NAMALWA (cell line): ENCODE measurements around the gene COX10.
"Not testable (repeated sequence)": the region's sequence is repeated elsewhere in the genome, so short reads cannot be mapped to it uniquely, and the experiment has no call there.

ENCODE experiments used
- DNase-seq: peaks from one replicate; pipeline ENCODE4 v3.0.0-alpha.2; 2015; ENCODE audit warnings: low spot score

COX10 gene

GRCh38 chr17:14179951-14180350 lies 110.6 kb downstream of the COX10 start:
- DNase-seq: not testable (repeated sequence)

GRCh38 chr17:14182084-14182483 lies 112.8 kb downstream of the COX10 start:
- DNase-seq: not testable (repeated sequence)

- not testable (repeated sequence) for DNase-seq
Measured at GRCh38 chr17:14184536-14184935, 115.2 kb downstream of the COX10 start.

- not testable (repeated sequence) for DNase-seq
Measured at GRCh38 chr17:14186443-14186842, 117.1 kb downstream of the COX10 start.

GRCh38 chr17:14190774-14191173 lies 121.5 kb downstream of the COX10 start:
- DNase-seq: peak; percentile 14

GRCh38 chr17:14191469-14191868 lies 122.2 kb downstream of the COX10 start:
- DNase-seq: not testable (repeated sequence)

GRCh38 chr17:14192039-14192438 lies 122.7 kb downstream of the COX10 start:
- DNase-seq: not testable (repeated sequence)

GRCh38 chr17:14192636-14193344 lies 123.5 kb downstream of the COX10 start:
- DNase-seq: not testable (repeated sequence)

GRCh38 chr17:14196377-14196997 lies 127.2 kb downstream of the COX10 start:
- DNase-seq: peak; percentile 30

- DNase-seq: no peak
Measured at GRCh38 chr17:14197057-14197456, 127.8 kb downstream of the COX10 start.

GRCh38 chr17:14197586-14197985 lies 128.3 kb downstream of the COX10 start:
- no peak for DNase-seq

GRCh38 chr17:14198013-14198412 lies 128.7 kb downstream of the COX10 start:
- DNase-seq: no peak

GRCh38 chr17:14198575-14198974 lies 129.3 kb downstream of the COX10 start:
- no peak for DNase-seq

GRCh38 chr17:14199601-14200000 lies 130.3 kb downstream of the COX10 start:
- DNase-seq: no peak

- DNase-seq: no peak
Measured at GRCh38 chr17:14200354-14200753, 131.1 kb downstream of the COX10 start.

- no peak for DNase-seq
Measured at GRCh38 chr17:14201021-14201987, 132.0 kb downstream of the COX10 start.

- no peak for DNase-seq
Measured at GRCh38 chr17:14201988-14202380, 132.7 kb downstream of the COX10 start.

- no peak for DNase-seq
Measured at GRCh38 chr17:14202388-14203166, 133.3 kb downstream of the COX10 start.

- DNase-seq: peak; percentile 11
Measured at GRCh38 chr17:14203388-14203787, 134.1 kb downstream of the COX10 start.

GRCh38 chr17:14204084-14204483 lies 134.8 kb downstream of the COX10 start:
- no peak for DNase-seq

- no peak for DNase-seq
Measured at GRCh38 chr17:14204546-14204945, 135.2 kb downstream of the COX10 start.

GRCh38 chr17:14205380-14205779 lies 136.1 kb downstream of the COX10 start:
- no peak for DNase-seq
